PC-9 (cell line): ENCODE data around the gene SDCCAG8. TPM values are rescaled to one million over a fixed set of nuclear protein-coding genes. Genes with fewer than 3 reads are reported as not detected.

Experiments used
- BruUV-seq: library from RNA; stranded (reverse); fragments of 400-500 nt; replicated peaks from 2 replicates; lab custom pipeline; 2021; lab: Mats Ljungman, UMichigan
- CTCF ChIA-PET: fragments of 300-600 bp; sonication (Branson Sonifier 250); formaldehyde crosslinking; loops from one replicate; lab custom pipeline; 2022; ENCODE audit warnings: antibody characterized with exemption; lab: Charles Lee
- POLR2A ChIA-PET: fragments of 300-600 bp; sonication (Branson Sonifier 250); formaldehyde crosslinking; loops from one replicate; lab custom pipeline; 2022; ENCODE audit warnings: antibody characterized with exemption; ENCODE audit not compliant: unreplicated experiment; lab: Charles Lee
- DNase-seq, 2 experiments: peaks; one replicate each; pipeline versions ENCODE4 v3.0.0 to v3.0.0-alpha.2; 2015 to 2022; ENCODE audit warnings: mixed read lengths in 1 of 2
- H2AFZ ChIP-seq: fragments of 200-600 bp; sonication (generic); 2 replicates; pipeline ENCODE4 v1.8.1; 2017; ENCODE audit warnings: antibody characterized with exemption
- H3F3A ChIP-seq: fragments of 200-600 bp; sonication (generic); 2 replicates; pipeline ENCODE4 v1.8.1; 2017; ENCODE audit warnings: antibody characterized with exemption, mild to moderate bottlenecking, low read depth; ENCODE audit not compliant: insufficient read depth
- H3K27ac ChIP-seq: fragments of 200-600 bp; sonication (generic); 2 replicates; pipeline ENCODE4 v1.6.1; 2016; ENCODE audit warnings: mixed run types
- H3K27me3 ChIP-seq: fragments of 200-600 bp; sonication (generic); 2 replicates; pipeline ENCODE4 v1.6.1; 2016; ENCODE audit warnings: low read depth, mixed run types; ENCODE audit not compliant: insufficient read depth
- H3K36me3 ChIP-seq: fragments of 200-600 bp; sonication (generic); 2 replicates; pipeline ENCODE4 v1.6.1; 2016; ENCODE audit warnings: low read depth, mixed run types
- H3K4me1 ChIP-seq: fragments of 200-600 bp; sonication (generic); replicated peaks from 2 replicates; pipeline ENCODE4 v1.6.1; 2016; ENCODE audit warnings: mixed run types; ENCODE audit not compliant: insufficient read depth
- H3K4me2 ChIP-seq: fragments of 200-600 bp; sonication (generic); 2 replicates; pipeline ENCODE4 v1.6.1; 2017; ENCODE audit warnings: mixed run types
- H3K4me3 ChIP-seq: fragments of 200-600 bp; sonication (generic); 2 replicates; pipeline ENCODE4 v1.6.1; 2016; ENCODE audit warnings: mixed run types
- H3K79me2 ChIP-seq: fragments of 200-600 bp; sonication (generic); 2 replicates; pipeline ENCODE4 v1.6.1; 2017; ENCODE audit warnings: low read depth, mixed run types
- H3K9me2 ChIP-seq: fragments of 200-600 bp; sonication (generic); 2 replicates; pipeline ENCODE4 v1.8.1; 2017; ENCODE audit warnings: mild to moderate bottlenecking; ENCODE audit not compliant: insufficient read depth
- H3K9me3 ChIP-seq: fragments of 200-600 bp; sonication (generic); 2 replicates; pipeline ENCODE4 v1.8.1; 2016; ENCODE audit warnings: low read depth; ENCODE audit not compliant: insufficient read depth
- H4K20me1 ChIP-seq: fragments of 200-600 bp; sonication (generic); 2 replicates; pipeline ENCODE4 v1.8.1; 2017; ENCODE audit not compliant: insufficient read depth
- CTCF ChIP-seq: fragments of 200-600 bp; sonication (generic); conservative IDR thresholded peaks from 2 replicates; pipeline ENCODE4 v1.6.1; 2017; ENCODE audit warnings: mixed run types, antibody characterized with exemption, mild to moderate bottlenecking, moderate library complexity
- EZH2 ChIP-seq: fragments of 200-600 bp; sonication (generic); IDR thresholded peaks from 2 replicates; pipeline ENCODE4 v1.8.0; 2017; ENCODE audit warnings: antibody characterized with exemption, low read depth
- intact Hi-C: fragments of 100-400 bp; cut with micrococcal nuclease; formaldehyde crosslinking; loops from one replicate; pipeline ENCODE4 v1.10.0; 2022; ENCODE audit not compliant: unreplicated experiment
- total RNA-seq: library from RNA; stranded (reverse); gene quantifications from 2 replicates; pipeline ENCODE4 v1.2.3, GENCODE V29; 2021

SDCCAG8 gene
- total RNA-seq, 1 experiment from 2014 or later, result 22.7 TPM

- no peak overlapping the region for H3K4me2 ChIP-seq
- H4K20me1 ChIP-seq, result no peaks in the 10 kb centered on the region
- ChIA-PET POLR2A (no interaction called here), CTCF (no interaction called here)
- H3K4me1 ChIP-seq, result no peaks in the 10 kb centered on the region
- BruUV-seq, result no TSS peak
- no peak overlapping the region for H3K27ac ChIP-seq
- H3K9me2 ChIP-seq, result no peaks in the 10 kb centered on the region
- H3K79me2 ChIP-seq, result no peaks in the 10 kb centered on the region
- H3F3A ChIP-seq, result no peaks in the 10 kb centered on the region
- TF ChIP-seq CTCF, result no peak
- TF ChIP-seq EZH2, result no peak
- no peaks in the 10 kb centered on the region for H3K27me3 ChIP-seq
- no peak for DNase-seq
- intact Hi-C loops, result no loop called here
- H3K9me3 ChIP-seq, result no peaks in the 10 kb centered on the region
- no peaks in the 10 kb centered on the region for H3K36me3 ChIP-seq
- no peak overlapping the region for H3K4me3 ChIP-seq
- no peak overlapping the region for H2AFZ ChIP-seq
These were observed 108.5 kb downstream of the SDCCAG8 start for GRCh38 chr1:243364330-243364729.

- Histone ChIP-seq H2AFZ (no peak overlapping the region), H3K4me3 (no peak overlapping the region), H3F3A (no peaks in the 10 kb centered on the region), H3K9me2 (no peaks in the 10 kb centered on the region), H3K36me3 (no peaks in the 10 kb centered on the region), H4K20me1 (no peaks in the 10 kb centered on the region), H3K27ac (no peak overlapping the region), H3K4me1 (no peaks in the 10 kb centered on the region), H3K4me2 (no peak overlapping the region), H3K79me2 (no peaks in the 10 kb centered on the region), H3K9me3 (no peaks in the 10 kb centered on the region), H3K27me3 (no peaks in the 10 kb centered on the region)
- TF ChIP-seq CTCF (no peak), EZH2 (no peak)
- ChIA-PET CTCF (no interaction called here), POLR2A (no interaction called here)
- intact Hi-C loops, result no loop called here
- DNase-seq, result no peak
- no TSS peak for BruUV-seq
These were observed 109.0 kb downstream of the SDCCAG8 start for GRCh38 chr1:243364866-243365265.

- intact Hi-C loops, result no loop called here
- Histone ChIP-seq H3K36me3 (no peaks in the 10 kb centered on the region), H3K4me3 (no peak overlapping the region), H3K27me3 (no peaks in the 10 kb centered on the region), H3K27ac (no peak overlapping the region), H4K20me1 (no peaks in the 10 kb centered on the region), H3K79me2 (no peaks in the 10 kb centered on the region), H2AFZ (no peak overlapping the region), H3K9me2 (no peaks in the 10 kb centered on the region), H3K4me2 (no peak overlapping the region), H3K4me1 (no peaks in the 10 kb centered on the region), H3K9me3 (no peaks in the 10 kb centered on the region), H3F3A (no peaks in the 10 kb centered on the region)
- BruUV-seq, result no TSS peak
- TF ChIP-seq CTCF (no peak), EZH2 (no peak)
- no peak for DNase-seq
- CTCF ChIA-PET, result no interaction called here
- POLR2A ChIA-PET, result interaction anchor here (0.6 kb wide), 1 partner anchor 57 kb away, joined by 4 read pairs; no protein-coding TSS in a partner anchor
These were observed 111.5 kb downstream of the SDCCAG8 start for GRCh38 chr1:243367314-243367713.
